ENCODE measurements around the gene ATP2B2. TPM values are rescaled to one million over a fixed set of nuclear protein-coding genes. Genes with fewer than 3 reads are reported as not detected.

The ATP2B2 gene
- total RNA-seq, 1 experiment from 2014 or later, result not detected

- Histone ChIP-seq H4K20me1 (ENCODE audit: insufficient read depth) (no peaks in the 10 kb centered on the region), H3K4me2 (ENCODE audit: low read length) (no peak overlapping the region), H3K27me3 (ENCODE audit: insufficient read depth, low read length) (no peaks in the 10 kb centered on the region), H3K4me3 (replicated peaks in 1 of 2; ENCODE audit: low read depth in 1 of 2, low read length in 2 of 2) (no peak overlapping the region), H3K9me2 (ENCODE audit: insufficient read depth) (no peaks in the 10 kb centered on the region), H3K27ac (ENCODE audit: low read depth, low read length) (no peak overlapping the region), H3K4me1 (ENCODE audit: control insufficient read depth in 1 of 2, insufficient read depth in 2 of 2, low read length in 2 of 2) (no peaks in the 10 kb centered on the region), H3K9ac (ENCODE audit: low read length) (no peak overlapping the region), H3K79me2 (ENCODE audit: insufficient read depth, low read length) (no peaks in the 10 kb centered on the region), H3K36me3 (ENCODE audit: control insufficient read depth in 1 of 2, insufficient read depth in 2 of 2, low read length in 2 of 2) (no peaks in the 10 kb centered on the region), H2AFZ (ENCODE audit: low read depth, low read length, poor library complexity, severe bottlenecking) (no peak overlapping the region), H3K9me3 (ENCODE audit: control insufficient read depth in 1 of 2, insufficient read depth in 1 of 2, low read depth in 1 of 2, low read length in 2 of 2) (no peaks in the 10 kb centered on the region)
- DNase-seq (ENCODE audit: low read depth, low spot score), result no peak
- intact Hi-C loops (cut with micrococcal nuclease), result no loop called here
- ChIA-PET POLR2A (no interaction called here), CTCF (no interaction called here), RAD21 (ENCODE audit: low non-redundant PET in 1 of 2, low total read pairs in 2 of 2, uncharacterized antibody in 2 of 2, unreplicated experiment in 2 of 2) (no interaction called here)
- ATAC-seq, result no peak
- BruUV-seq (replicated peaks), result no TSS peak
- TF ChIP-seq JUND (IDR thresholded peaks at IDR 0.05) (no peak), EGR1 (IDR thresholded peaks at IDR 0.05; ENCODE audit: low read depth) (no peak), TCF7L2 (IDR thresholded peaks at IDR 0.05; ENCODE audit: borderline replicate concordance, extremely low read depth, insufficient read depth, insufficient read length) (no peak), CBX3 (IDR thresholded peaks at IDR 0.05; ENCODE audit: low read depth) (no peak), ELF1 (IDR thresholded peaks at IDR 0.05; ENCODE audit: borderline replicate concordance, low read depth) (no peak), SIN3A (IDR thresholded peaks at IDR 0.05; ENCODE audit: low read depth) (no peak)
Measured at GRCh38 chr3:10396083-10396482, 109.3 kb downstream of the ATP2B2 start.

GRCh38 chr3:10395671-10396070 is 109.7 kb downstream of the ATP2B2 start:
- CTCF ChIA-PET, result no interaction called here

More at GRCh38 chr3:10395671-10396070, 109.7 kb downstream of the ATP2B2 start:
- H3K9me2 ChIP-seq (ENCODE audit: insufficient read depth), result no peaks in the 10 kb centered on the region
- H2AFZ ChIP-seq (ENCODE audit: low read depth, low read length, poor library complexity, severe bottlenecking), result no peak overlapping the region
- no peak for ATAC-seq
- H3K27me3 ChIP-seq (ENCODE audit: insufficient read depth, low read length), result no peaks in the 10 kb centered on the region
- no peaks in the 10 kb centered on the region for H3K36me3 ChIP-seq (ENCODE audit: control insufficient read depth in 1 of 2, insufficient read depth in 2 of 2, low read length in 2 of 2)
- H3K4me3 ChIP-seq (replicated peaks in 1 of 2; ENCODE audit: low read depth in 1 of 2, low read length in 2 of 2), result no peak overlapping the region
- no peak overlapping the region for H3K27ac ChIP-seq (ENCODE audit: low read depth, low read length)
- no peak for DNase-seq (ENCODE audit: low read depth, low spot score)
- H3K9ac ChIP-seq (ENCODE audit: low read length), result no peak overlapping the region
- BruUV-seq (replicated peaks), result no TSS peak
- H3K4me1 ChIP-seq (ENCODE audit: control insufficient read depth in 1 of 2, insufficient read depth in 2 of 2, low read length in 2 of 2), result no peaks in the 10 kb centered on the region
- H4K20me1 ChIP-seq (ENCODE audit: insufficient read depth), result no peaks in the 10 kb centered on the region
- POLR2A ChIA-PET, result no interaction called here
- no peak overlapping the region for H3K4me2 ChIP-seq (ENCODE audit: low read length)
- RAD21 ChIA-PET (ENCODE audit: low non-redundant PET in 1 of 2, low total read pairs in 2 of 2, uncharacterized antibody in 2 of 2, unreplicated experiment in 2 of 2), result no interaction called here
- no peaks in the 10 kb centered on the region for H3K79me2 ChIP-seq (ENCODE audit: insufficient read depth, low read length)
- TF ChIP-seq ATF3 (IDR thresholded peaks at IDR 0.05) (no peak), POLR2A (IDR thresholded peaks at IDR 0.05; ENCODE audit: borderline replicate concordance, extremely low read depth, insufficient read depth, insufficient read length) (no peak), SRF (IDR thresholded peaks at IDR 0.05; ENCODE audit: low read depth) (no peak), CEBPB (IDR thresholded peaks at IDR 0.05; ENCODE audit: low read depth) (no peak), YY1 (IDR thresholded peaks at IDR 0.05; ENCODE audit: extremely low read depth, insufficient replicate concordance, low read depth, low read length) (no peak), CTCF (IDR thresholded peaks at IDR 0.05 in 2 of 3, conservative IDR thresholded peaks at IDR 0.05 in 1 of 3; ENCODE audit: borderline replicate concordance in 1 of 3, insufficient read depth in 1 of 3, low read depth in 2 of 3, low read length in 2 of 3) (no peak), CBX3 (IDR thresholded peaks at IDR 0.05; ENCODE audit: low read depth) (no peak), EZH2phosphoT487 (IDR thresholded peaks at IDR 0.05; ENCODE audit: borderline replicate concordance) (no peak), EGR1 (IDR thresholded peaks at IDR 0.05; ENCODE audit: low read depth) (no peak)
- no peaks in the 10 kb centered on the region for H3K9me3 ChIP-seq (ENCODE audit: control insufficient read depth in 1 of 2, insufficient read depth in 1 of 2, low read depth in 1 of 2, low read length in 2 of 2)
- intact Hi-C loops (cut with micrococcal nuclease), result no loop called here

Data from HCT116 (cell line).